GM12873 (cell line): ENCODE results near the gene MUSTN1.

Experiments
- TF ChIP-seq, protein P1 (sequence below): IDR thresholded peaks from 2 replicates; pipeline ENCODE4 v1.5.1; 2012; ENCODE audit warnings: low read depth, mild to moderate bottlenecking, moderate library complexity, low read length, control low read depth; ENCODE audit not compliant: insufficient read depth; ENCODE audit errors: missing control alignments

MUSTN1 gene

DNA sequence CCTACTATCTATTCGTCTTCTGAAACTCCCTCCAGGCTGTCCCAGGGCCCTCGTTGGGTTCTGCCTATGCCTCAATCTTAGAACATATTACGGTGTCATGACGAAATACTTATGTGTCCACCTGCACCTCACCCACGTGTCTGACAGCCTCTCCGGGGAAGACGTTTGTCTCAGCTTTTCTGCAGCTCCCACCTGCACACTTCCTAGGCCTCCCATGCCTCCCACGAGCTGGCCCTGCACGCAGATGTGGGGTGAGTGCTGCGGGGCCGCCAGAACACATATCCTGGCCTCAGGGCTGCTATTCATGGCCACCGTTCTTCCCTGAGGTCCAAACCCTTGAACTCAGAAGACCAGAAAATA is 7.1 kb upstream of the MUSTN1 start:
- TF ChIP-seq, protein P1, sequence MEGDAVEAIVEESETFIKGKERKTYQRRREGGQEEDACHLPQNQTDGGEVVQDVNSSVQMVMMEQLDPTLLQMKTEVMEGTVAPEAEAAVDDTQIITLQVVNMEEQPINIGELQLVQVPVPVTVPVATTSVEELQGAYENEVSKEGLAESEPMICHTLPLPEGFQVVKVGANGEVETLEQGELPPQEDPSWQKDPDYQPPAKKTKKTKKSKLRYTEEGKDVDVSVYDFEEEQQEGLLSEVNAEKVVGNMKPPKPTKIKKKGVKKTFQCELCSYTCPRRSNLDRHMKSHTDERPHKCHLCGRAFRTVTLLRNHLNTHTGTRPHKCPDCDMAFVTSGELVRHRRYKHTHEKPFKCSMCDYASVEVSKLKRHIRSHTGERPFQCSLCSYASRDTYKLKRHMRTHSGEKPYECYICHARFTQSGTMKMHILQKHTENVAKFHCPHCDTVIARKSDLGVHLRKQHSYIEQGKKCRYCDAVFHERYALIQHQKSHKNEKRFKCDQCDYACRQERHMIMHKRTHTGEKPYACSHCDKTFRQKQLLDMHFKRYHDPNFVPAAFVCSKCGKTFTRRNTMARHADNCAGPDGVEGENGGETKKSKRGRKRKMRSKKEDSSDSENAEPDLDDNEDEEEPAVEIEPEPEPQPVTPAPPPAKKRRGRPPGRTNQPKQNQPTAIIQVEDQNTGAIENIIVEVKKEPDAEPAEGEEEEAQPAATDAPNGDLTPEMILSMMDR, result no peak

DNA sequence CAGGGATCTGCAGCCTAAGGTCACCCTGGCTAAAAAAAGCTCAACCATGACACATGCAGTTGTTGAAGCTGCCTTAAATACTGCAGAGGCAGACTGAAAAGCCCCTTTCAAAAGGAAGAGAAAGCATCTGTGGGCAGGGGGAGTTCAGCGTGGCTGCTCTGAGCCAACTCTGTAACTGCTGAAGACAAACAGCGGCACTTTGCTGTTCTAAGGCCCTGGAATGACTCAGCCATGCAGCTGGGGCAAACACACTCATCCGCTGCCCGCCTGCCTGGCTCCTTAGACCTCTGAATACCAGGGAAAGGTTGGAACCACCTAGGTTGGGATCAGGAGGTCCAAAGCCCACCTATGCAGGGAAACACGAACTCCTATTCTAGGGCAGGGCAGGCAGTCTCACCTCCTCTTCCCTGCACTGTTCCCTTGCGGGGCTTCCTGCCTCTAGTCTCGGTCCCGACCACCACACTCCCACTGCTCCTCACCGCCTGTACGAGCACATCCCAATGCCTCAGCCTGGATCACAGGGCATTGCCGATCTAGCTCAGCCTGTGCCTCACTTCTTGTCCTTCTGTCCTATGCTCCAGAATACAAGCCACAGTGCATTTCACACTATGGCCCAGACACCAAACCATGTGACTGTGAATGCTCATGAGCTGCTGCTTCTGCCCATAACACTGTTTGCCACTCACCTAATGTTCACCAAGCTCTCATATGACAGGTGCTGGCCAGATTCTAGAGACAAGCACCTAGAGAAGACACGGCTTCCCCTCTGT is 6.6 kb upstream of the MUSTN1 start:
- TF ChIP-seq, protein P1, result no peak

DNA sequence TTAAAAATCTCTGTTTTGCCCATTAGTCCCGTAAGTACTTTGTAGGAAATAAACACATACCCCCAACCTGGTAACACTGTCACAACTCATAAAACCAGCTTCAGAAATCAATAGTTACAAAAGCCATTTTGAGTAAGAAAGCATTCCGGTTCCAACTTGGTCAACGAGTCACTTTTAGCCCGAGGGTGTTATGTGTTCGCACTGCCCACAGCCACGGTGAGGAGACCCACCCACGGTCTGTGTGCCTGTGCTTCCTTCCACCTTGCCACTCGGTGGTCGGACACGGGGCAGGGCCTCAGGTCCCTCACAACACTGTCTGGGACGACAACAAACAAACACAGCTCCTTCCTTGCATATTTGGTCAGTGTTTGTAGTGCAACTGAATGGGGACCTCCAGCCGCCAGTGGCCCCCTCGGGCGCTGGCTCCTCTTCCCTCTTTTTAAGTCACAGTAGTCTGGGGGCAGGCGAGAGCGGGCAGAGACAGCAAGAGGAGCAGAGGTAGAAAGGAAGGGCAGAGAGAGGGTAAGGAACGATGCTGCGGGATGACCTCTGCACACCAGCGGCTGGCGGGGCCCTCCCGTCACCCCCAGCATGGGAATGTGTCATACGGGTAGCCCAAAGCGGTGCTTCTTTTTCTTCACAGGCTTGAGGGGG is 5.2 kb upstream of the MUSTN1 start:
- TF ChIP-seq, protein P1, result no peak

DNA sequence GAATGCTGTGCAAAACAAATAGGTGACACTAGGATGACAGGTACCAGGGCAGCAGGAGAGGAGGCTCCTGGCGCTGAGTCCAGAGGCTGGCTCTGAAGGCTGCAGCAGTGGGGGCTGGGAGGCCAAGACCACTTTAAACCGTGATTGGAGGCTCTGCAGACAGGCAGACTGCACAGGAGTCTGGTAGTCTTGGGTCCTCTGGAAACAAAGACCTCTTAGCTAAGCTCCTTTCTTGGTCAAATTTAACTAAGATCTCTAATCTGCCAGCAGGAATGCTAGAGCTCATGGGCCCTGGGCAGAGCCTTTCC is 4.4 kb upstream of the MUSTN1 start:
- TF ChIP-seq, protein P1, result no peak

DNA sequence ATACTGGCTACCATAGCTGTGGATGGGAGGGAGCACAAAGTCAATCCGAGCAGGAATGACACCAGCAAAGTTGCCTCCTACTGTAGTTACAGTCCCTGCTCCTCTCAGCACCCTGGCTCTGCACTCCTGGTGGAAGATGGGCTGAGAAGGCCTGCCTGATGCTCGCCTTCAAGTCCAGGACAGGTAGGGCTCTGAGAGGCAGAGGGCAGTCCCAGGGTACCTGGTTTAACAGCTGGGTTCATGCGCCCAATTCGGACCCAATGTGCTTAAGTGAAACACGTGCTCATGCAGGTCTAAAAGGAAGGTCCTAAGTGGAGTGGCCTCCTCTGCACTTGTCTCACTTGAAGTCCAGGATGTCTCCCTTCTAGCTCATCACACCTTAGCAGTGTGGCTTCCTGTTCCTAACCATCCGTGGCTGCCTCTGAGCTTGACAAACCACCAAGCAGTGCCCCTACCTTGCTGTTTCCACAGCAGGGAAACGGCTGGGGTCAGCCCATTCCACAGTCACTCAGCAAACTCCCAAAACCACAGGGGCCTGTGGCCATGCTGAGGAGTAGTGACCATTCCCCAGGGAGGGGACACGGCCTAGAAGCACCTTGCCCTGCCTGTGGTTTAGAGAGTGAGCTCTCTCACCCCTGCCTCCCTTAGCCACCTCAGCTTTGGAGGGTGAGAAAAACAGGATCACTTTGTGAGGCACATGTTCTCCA is 3.9 kb upstream of the MUSTN1 start:
- TF ChIP-seq, protein P1, result no peak

DNA sequence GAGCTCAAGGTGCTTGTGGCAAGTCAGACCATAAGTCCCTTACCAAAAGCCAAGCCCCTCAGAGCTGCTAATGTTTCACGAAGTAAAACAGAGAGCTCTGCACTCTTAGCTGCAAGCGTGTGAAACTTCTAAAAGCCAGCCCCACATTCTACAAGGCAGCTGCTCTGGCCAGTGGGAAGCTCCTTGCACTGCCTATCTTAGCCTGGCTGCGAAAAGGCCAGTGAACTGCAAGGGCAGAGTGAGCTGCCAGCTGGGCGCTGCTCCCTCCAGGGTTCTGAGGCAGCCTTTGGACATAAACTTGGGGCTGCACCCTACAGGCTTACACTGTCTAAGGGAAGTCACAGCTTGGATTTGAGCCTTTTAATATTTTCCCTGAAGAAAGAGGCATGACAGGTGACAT is 2.2 kb upstream of the MUSTN1 start:
- TF ChIP-seq, protein P1, result no peak

DNA sequence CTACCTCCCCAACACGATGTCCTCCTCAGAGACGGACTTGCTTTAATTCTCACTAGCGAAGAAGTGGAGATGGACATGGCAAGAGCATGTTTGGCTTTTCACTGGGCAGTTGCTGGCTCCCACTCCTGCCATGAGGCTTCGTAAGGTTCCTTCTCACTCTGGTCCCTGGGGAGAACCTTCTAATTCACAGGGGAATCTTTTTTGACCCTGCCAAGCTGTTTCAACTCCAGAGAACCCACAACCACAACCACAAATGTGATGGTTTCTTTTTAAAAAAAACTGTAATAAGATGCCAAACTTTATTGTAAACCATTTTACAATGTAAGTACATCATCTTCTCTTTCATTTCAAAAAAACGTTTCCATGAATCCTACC is 1.6 kb upstream of the MUSTN1 start:
- TF ChIP-seq, protein P1, result no peak
